Anterior cingulate cortex (tissue), 58 donors: ENCODE measurements around the gene ROBO1.

Experiments used
- DNase-seq, 58 donors: peaks; one replicate each; lab custom pipeline; 2025; lab: John Stamatoyannopoulos, UW

Gene ROBO1

GRCh38 chr3:79672731-79673130 is 95.1 kb downstream of the ROBO1 start:
- no peak for DNase-seq

- DNase-seq: no peak
These were observed 95.7 kb downstream of the ROBO1 start for GRCh38 chr3:79672075-79672474.

GRCh38 chr3:79670178-79670577 is 97.6 kb downstream of the ROBO1 start:
- no peak for DNase-seq

GRCh38 chr3:79664455-79664854 is 103.3 kb downstream of the ROBO1 start:
- DNase-seq: no peak

DNA sequence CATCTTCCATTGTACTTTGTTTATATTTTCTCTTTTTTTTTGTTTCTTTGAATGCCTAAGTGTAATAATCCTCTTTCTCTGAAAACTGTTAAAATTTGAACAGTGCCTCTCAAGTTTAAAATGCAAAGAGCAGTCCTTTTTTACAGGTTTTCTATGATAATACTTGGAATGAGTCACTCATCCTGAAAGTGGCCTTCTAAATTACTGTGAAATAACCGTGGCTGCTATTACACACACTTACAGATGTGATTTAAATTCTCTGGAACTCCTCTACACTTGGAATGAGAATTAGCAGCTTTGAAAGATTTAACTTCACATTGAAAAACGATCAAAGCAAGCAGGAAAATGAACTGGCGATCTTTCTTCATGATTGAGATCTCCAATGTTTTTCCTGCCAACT is 105.9 kb downstream of the ROBO1 start:
- no peak for DNase-seq

GRCh38 chr3:79657076-79657475 is 110.7 kb downstream of the ROBO1 start:
- DNase-seq: no peak

GRCh38 chr3:79654019-79654418 is 113.8 kb downstream of the ROBO1 start:
- no peak for DNase-seq

DNA sequence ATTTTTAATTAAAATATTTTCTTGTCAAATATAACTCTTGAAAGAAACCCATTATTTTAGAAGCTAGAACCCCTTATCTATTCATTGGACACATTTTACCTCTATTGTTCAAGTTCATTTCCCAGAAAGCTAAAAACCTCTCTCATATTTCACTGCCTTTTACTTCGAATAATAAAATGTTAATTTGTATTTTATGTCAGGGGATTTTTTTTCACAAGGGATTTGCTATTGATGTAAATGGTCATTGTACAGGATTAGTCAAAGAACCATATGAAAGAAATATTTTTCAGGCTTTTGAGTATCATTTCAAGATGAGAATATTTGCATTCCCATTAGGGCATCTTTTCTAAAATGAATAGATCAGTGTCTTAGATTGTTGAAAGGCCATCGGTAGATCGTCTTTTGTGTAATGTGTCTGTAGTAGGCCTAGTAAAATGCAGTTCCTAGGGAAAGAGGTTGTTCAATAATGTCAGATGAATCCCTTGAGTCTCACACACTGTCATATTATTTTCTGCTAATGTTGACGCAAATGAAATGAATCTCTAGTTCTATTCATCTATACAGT is 114.5 kb downstream of the ROBO1 start:
- no peak for DNase-seq

DNA sequence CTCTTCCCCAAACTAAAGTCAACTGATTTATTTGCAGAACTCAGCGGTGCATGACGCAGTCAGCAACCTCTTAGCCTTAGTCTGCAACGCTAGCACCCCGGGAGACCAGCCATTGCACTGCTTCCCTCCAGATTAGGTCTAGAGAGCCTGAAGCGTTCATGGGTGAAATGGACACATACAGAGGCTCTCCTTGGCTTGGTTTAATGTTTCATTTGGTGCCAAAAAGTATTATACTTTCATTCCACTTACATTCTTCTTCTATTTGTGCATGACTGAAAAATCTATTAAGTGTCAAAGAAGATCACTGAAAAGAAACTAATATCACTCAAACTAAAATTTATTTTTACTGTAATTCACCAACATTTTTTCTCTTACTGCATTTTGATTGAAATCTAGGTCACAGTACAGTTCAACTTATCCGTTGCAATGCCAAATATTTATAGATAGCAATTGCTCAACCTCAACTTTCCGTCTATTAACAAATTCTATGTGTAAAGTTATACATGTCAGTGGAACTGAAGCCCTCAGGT is 116.2 kb downstream of the ROBO1 start:
- no peak for DNase-seq

DNA sequence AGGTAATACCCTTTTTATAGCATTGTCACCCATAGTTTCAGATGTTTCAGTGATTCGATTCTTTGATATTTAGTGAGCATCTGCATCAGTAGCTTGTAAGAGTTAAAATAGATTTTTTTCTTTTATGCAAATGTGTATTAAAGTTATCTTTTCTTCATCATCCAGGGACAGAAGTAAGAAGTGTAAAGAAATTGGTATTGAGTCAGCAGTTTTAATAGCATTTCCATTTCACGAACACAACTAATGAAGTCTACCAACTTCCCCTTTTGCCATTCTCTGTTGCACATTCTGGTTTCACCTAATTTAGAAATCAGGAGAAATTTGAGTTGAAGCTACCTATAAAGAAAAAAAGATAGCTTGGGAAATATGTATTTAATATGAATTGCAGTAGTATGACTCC is 127.9 kb downstream of the ROBO1 start:
- DNase-seq: no peak

DNA sequence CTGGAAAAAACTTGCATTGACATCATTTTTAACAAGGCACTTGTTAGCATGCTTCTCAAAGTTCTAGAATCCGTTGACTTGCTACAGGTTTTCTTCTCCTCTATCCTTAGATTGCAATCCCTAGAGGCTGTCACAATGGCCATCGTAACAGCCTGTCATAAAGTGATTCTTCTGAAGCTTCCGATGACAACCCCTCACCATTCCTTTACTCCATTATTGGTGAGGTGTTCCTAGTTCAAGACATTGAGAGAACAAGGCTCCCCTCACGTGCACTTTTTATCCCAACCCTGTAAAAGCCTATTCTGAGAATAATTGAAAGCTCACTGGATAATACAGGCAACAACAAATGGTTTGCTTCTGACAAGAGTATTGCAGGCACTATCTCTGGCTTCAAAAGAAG is 131.4 kb downstream of the ROBO1 start:
- DNase-seq: no peak

GRCh38 chr3:79632842-79633241 is 135.0 kb downstream of the ROBO1 start:
- no peak for DNase-seq

GRCh38 chr3:79618883-79619282 is 148.9 kb downstream of the ROBO1 start:
- no peak for DNase-seq

DNA sequence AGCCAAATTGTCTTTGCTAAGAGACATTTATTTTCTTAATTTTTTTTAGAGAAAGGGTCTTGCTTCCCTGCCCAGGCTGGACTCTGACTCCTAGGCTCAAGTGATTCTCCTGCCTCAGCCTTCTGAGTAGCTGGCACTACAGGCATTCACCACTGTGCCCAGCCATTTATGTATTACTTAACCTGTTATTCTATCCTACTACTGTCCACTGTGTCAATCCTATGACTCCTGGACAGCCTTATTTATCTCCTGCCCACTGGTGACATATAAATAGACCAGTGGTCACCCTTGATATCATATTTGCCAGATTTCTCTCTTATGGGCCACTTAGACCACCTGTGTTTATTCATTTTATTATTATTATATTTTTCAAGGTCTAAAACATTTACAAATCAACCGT is 161.4 kb downstream of the ROBO1 start:
- no peak for DNase-seq

- no peak for DNase-seq
These were observed 163.1 kb downstream of the ROBO1 start for GRCh38 chr3:79604681-79605080.

- no peak for DNase-seq
These were observed 165.4 kb downstream of the ROBO1 start for GRCh38 chr3:79602385-79602784.

DNA sequence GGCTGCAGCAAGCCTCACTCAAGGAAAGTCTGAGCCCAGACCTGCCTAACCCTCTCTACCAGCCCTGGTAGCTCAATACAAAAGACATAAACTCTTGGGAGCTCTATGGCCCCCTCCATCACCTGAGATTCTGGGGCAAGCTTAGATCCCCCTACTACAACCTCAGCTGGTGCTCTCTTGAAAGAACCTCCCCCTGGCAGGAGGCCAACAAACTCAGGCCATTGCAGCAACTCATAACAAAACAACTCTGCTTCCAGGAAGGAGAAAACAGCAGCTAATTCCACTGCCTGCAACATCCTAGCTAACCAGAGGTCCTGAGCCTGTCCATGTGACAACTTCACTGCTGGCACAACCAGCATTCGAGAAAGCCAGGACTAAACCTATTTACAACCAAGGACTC is 169.2 kb downstream of the ROBO1 start:
- peak in 2 of 58 donors; percentile 1 to 6 for DNase-seq

DNA sequence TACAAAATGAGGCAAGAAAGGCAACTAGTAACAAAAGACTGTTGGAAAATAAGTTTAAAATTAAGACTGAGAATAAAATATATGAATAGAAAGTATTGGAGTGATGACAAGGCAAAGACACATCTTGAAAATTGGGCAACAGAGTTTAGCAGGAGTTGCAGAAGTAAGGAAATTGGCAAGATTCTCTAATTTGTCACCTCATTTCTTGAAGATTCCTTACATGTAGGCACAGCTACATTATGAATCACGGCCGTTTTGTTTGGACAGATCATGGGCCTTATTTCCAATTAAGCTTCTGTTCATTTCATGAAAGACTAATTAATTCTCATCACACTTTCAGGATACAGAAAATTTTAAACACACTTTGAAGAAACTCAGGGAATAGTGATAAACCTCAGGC is 170.1 kb downstream of the ROBO1 start:
- no peak for DNase-seq

DNA sequence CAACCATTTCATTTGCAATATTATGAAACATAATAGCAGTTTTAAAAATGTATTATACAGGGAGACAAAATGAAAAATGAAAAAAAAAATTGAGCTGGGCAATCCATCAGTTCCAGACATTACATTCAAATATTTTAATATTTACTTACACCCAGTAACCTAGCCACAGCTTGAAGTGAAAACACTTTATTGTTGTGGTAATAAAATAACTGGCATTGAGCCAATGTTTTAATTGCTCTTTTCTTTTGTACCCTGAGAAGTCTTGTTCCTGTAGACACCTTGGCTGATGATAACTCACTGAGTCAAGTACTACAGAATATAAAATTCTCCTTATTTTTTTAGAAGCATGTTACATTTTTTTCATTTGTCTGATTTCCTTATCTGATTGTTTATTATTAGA is 180.6 kb downstream of the ROBO1 start:
- no peak for DNase-seq

- DNase-seq: no peak
These were observed 181.6 kb downstream of the ROBO1 start for GRCh38 chr3:79586232-79586631.

DNA sequence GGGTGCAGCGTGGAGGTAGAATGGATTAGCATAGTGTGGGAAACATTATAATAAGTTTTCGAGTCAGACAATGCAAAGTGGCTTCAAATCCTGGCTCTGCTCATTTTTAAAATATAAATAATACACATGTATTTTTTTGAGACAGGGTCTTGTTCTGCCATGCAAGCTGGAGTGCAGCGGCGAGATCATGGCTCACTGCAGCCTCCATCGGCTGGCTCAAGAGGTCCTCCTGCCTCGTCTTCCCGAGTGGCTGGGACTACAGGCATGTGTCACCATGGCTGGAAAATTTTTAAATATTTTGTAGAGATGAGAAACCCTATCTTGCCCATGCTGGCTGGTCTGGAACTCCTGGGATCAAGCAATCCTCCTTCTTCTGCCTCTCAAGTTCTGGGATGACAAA is 194.9 kb downstream of the ROBO1 start:
- DNase-seq: no peak

- DNase-seq: no peak
These were observed 198.9 kb downstream of the ROBO1 start for GRCh38 chr3:79568938-79569337.

DNA sequence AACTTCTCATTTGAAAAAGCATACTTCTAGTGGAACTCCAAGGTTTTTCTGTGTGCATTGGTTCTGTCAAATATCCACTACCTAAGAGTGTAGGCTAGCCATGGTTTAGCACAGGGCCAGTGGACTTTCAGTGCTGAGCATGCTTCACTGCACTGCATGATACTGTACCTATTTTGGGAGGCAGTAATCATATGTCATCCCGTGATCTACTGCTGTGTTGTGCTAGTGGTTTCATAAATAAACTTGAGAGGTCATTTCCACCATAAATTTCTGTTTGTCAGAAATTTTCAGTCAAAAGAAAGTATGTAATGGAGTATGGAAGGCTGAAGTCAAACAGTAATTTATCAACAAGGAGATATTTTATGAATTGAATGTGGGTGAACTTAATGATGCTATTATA is 203.6 kb downstream of the ROBO1 start:
- DNase-seq: no peak
